Measurements from ENCODE around the gene PRDM5.

Gene PRDM5

DNA sequence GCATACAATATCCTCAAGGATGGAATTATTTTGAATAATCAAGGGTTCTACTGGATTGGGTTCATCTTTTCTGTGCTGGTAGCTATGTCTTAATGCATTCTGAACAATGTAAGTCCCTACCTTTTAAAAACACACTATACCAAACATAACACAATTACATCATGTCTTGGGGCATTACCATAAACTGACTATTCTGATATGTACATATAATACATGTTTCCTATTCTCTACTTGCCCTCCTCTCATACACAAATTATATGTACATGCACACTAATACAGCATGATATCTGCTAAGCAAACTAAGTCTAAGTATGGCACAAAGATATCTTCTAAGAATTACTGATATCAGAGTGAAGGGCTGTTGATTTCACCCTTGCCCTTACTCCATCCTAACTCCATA lies 147.1 kb downstream of the PRDM5 start:
- no peak for DNase-seq (ENCODE audit: low read depth, low spot score)
- H3K27me3 ChIP-seq (ENCODE audit: insufficient read depth, insufficient read length) = no peaks in the 10 kb centered on the region
- no peaks in the 10 kb centered on the region for H3K9me3 ChIP-seq (ENCODE audit: insufficient read depth, low read length)
- no peak overlapping the region for H3K4me3 ChIP-seq (ENCODE audit: insufficient read length, low read depth)
- no peak overlapping the region for H3K9ac ChIP-seq (ENCODE audit: insufficient read length, low read depth)
- TF ChIP-seq YY1 (IDR thresholded peaks at IDR 0.05; ENCODE audit: insufficient read depth, insufficient read length) (no peak), ZNF274 (IDR thresholded peaks at IDR 0.05; ENCODE audit: low read depth, low read length) (no peak), SUZ12 (IDR thresholded peaks at IDR 0.05; ENCODE audit: extremely low read depth, insufficient read depth, insufficient read length) (no peak)
- no peaks in the 10 kb centered on the region for H3K36me3 ChIP-seq (ENCODE audit: insufficient read depth, insufficient read length, low read length)
- no peaks in the 10 kb centered on the region for H3K4me1 ChIP-seq (ENCODE audit: insufficient read depth, insufficient read length)

DNA sequence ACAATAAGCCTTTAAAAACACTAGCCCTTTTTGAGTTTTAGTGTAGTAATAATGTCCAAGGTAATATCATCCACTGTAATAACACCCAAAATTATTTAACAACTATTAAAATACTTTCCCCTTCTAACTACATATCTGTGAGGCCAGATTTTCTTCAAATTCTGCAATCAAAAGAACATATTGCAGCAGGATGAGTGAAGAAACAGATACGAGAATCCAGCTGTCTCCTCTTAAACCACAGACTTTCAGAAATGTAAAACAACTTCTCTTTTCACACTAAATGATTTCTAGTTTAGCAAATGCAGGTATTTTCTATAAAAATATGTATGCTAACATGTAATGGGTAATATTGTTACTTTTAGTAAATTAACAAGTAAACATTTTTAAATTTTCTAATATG lies 148.9 kb downstream of the PRDM5 start:
- Histone ChIP-seq H3K9me3 (ENCODE audit: insufficient read depth, low read length) (no peaks in the 10 kb centered on the region), H3K36me3 (ENCODE audit: insufficient read depth, insufficient read length, low read length) (no peaks in the 10 kb centered on the region), H3K9ac (ENCODE audit: insufficient read length, low read depth) (no peak overlapping the region), H3K4me1 (ENCODE audit: insufficient read depth, insufficient read length) (no peaks in the 10 kb centered on the region), H3K4me3 (ENCODE audit: insufficient read length, low read depth) (no peak overlapping the region), H3K27me3 (ENCODE audit: insufficient read depth, insufficient read length) (no peaks in the 10 kb centered on the region)
- no peak for DNase-seq (ENCODE audit: low read depth, low spot score)
- TF ChIP-seq ZNF274 (IDR thresholded peaks at IDR 0.05; ENCODE audit: low read depth, low read length) = no peak
- TF ChIP-seq SUZ12 (IDR thresholded peaks at IDR 0.05; ENCODE audit: extremely low read depth, insufficient read depth, insufficient read length) = no peak
- TF ChIP-seq YY1 (IDR thresholded peaks at IDR 0.05; ENCODE audit: insufficient read depth, insufficient read length) = no peak

DNA sequence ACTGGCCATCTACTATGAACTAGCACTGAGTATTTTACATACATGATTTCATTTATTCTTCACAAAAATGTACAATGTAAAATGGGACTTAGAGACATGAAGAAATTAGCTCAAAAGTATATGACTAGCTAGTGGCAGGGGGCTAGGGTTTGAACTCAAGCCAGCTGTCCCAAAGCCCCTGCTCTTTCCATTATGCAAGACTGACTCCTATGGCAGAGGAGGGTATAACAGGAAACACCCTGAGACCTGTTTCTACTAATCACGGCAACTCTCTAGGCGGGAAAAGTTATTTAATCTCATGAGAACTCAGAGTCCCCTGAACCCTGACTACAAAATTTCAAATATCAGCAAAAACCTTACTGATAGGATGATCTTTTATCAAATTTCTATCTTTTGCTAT lies 150.6 kb downstream of the PRDM5 start:
- H3K9me3 ChIP-seq (ENCODE audit: insufficient read depth, low read length) = no peaks in the 10 kb centered on the region
- no peak overlapping the region for H3K9ac ChIP-seq (ENCODE audit: insufficient read length, low read depth)
- H3K4me1 ChIP-seq (ENCODE audit: insufficient read depth, insufficient read length) = no peaks in the 10 kb centered on the region
- no peaks in the 10 kb centered on the region for H3K27me3 ChIP-seq (ENCODE audit: insufficient read depth, insufficient read length)
- DNase-seq (ENCODE audit: low read depth, low spot score) = no peak
- H3K4me3 ChIP-seq (ENCODE audit: insufficient read length, low read depth) = no peak overlapping the region
- TF ChIP-seq SUZ12 (IDR thresholded peaks at IDR 0.05; ENCODE audit: extremely low read depth, insufficient read depth, insufficient read length) (no peak), YY1 (IDR thresholded peaks at IDR 0.05; ENCODE audit: insufficient read depth, insufficient read length) (no peak), ZNF274 (IDR thresholded peaks at IDR 0.05; ENCODE audit: low read depth, low read length) (no peak)
- H3K36me3 ChIP-seq (ENCODE audit: insufficient read depth, insufficient read length, low read length) = no peaks in the 10 kb centered on the region

DNA sequence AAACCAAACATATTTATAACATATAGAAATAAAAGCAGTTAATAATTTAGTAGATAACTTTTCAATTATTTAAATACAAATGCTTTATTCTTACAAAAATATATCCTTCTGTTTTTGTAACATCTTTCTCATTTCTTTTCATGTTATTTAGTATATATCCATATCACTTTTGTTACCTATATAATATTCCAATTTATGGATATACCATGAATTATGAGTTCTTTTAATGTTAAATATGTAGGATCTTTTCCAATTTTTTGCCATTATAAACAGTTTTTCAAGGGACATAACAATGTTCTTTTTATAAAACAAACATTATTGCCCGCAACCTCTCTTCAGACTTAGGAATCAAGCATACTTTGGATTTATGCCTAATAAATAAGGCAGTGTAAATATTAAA lies 151.6 kb downstream of the PRDM5 start:
- no peak overlapping the region for H3K4me3 ChIP-seq (ENCODE audit: insufficient read length, low read depth)
- H3K4me1 ChIP-seq (ENCODE audit: insufficient read depth, insufficient read length) = no peaks in the 10 kb centered on the region
- no peaks in the 10 kb centered on the region for H3K36me3 ChIP-seq (ENCODE audit: insufficient read depth, insufficient read length, low read length)
- H3K9me3 ChIP-seq (ENCODE audit: insufficient read depth, low read length) = no peaks in the 10 kb centered on the region
- no peaks in the 10 kb centered on the region for H3K27me3 ChIP-seq (ENCODE audit: insufficient read depth, insufficient read length)
- no peak for TF ChIP-seq ZNF274 (IDR thresholded peaks at IDR 0.05; ENCODE audit: low read depth, low read length)
- no peak for TF ChIP-seq SUZ12 (IDR thresholded peaks at IDR 0.05; ENCODE audit: extremely low read depth, insufficient read depth, insufficient read length)
- no peak for TF ChIP-seq YY1 (IDR thresholded peaks at IDR 0.05; ENCODE audit: insufficient read depth, insufficient read length)
- DNase-seq (ENCODE audit: low read depth, low spot score) = no peak
- no peak overlapping the region for H3K9ac ChIP-seq (ENCODE audit: insufficient read length, low read depth)

DNA sequence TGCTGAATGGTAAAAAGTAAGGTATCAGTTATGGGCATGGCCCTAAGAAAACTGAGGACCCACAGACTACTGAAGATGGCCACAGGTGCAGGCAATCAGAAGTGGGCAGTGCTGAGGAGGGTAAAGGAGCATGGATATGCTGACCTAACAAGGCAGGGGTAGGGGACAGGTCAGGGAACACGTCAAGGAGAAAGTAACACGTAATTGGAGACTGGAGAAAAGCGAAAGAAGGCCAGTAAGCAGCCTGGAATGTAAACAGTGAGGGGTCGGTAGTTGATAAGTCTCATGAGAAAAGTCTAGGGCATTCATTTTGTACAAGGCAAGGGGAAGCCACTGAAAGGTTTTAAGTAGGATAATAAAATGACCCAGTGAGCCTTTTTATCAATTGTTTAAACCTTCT lies 153.3 kb downstream of the PRDM5 start:
- no peaks in the 10 kb centered on the region for H3K36me3 ChIP-seq (ENCODE audit: insufficient read depth, insufficient read length, low read length)
- H3K4me1 ChIP-seq (ENCODE audit: insufficient read depth, insufficient read length) = no peaks in the 10 kb centered on the region
- TF ChIP-seq YY1 (IDR thresholded peaks at IDR 0.05; ENCODE audit: insufficient read depth, insufficient read length) (no peak), SUZ12 (IDR thresholded peaks at IDR 0.05; ENCODE audit: extremely low read depth, insufficient read depth, insufficient read length) (no peak), ZNF274 (IDR thresholded peaks at IDR 0.05; ENCODE audit: low read depth, low read length) (no peak)
- no peak overlapping the region for H3K9ac ChIP-seq (ENCODE audit: insufficient read length, low read depth)
- H3K9me3 ChIP-seq (ENCODE audit: insufficient read depth, low read length) = no peaks in the 10 kb centered on the region
- no peak for DNase-seq (ENCODE audit: low read depth, low spot score)
- H3K27me3 ChIP-seq (ENCODE audit: insufficient read depth, insufficient read length) = no peaks in the 10 kb centered on the region
- H3K4me3 ChIP-seq (ENCODE audit: insufficient read length, low read depth) = no peak overlapping the region

DNA sequence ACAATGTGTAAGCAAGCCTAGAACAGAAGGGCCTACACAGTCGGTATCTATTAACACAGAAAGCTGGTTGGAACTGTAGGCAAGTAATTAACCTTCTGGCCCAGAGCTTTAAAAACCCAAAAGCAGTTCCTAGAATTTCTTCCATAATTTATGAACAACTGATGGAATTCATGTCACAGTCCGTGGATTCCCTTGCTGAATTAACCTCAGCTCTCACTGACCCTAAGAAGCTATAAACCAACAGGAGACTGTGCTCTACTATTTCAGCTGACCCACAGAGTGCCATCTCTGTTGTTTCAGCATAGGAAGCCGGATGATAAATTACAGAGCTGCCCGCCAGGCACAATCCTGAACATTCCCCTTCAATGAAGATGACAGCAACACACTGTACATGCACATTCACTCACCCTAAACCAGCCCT lies 157.3 kb downstream of the PRDM5 start:
- no peaks in the 10 kb centered on the region for H3K9me3 ChIP-seq (ENCODE audit: insufficient read depth, low read length)
- no peak overlapping the region for H3K9ac ChIP-seq (ENCODE audit: insufficient read length, low read depth)
- no peaks in the 10 kb centered on the region for H3K27me3 ChIP-seq (ENCODE audit: insufficient read depth, insufficient read length)
- TF ChIP-seq SUZ12 (IDR thresholded peaks at IDR 0.05; ENCODE audit: extremely low read depth, insufficient read depth, insufficient read length) (no peak), ZNF274 (IDR thresholded peaks at IDR 0.05; ENCODE audit: low read depth, low read length) (no peak), YY1 (IDR thresholded peaks at IDR 0.05; ENCODE audit: insufficient read depth, insufficient read length) (no peak)
- DNase-seq (ENCODE audit: low read depth, low spot score) = no peak
- H3K4me3 ChIP-seq (ENCODE audit: insufficient read length, low read depth) = no peak overlapping the region
- H3K4me1 ChIP-seq (ENCODE audit: insufficient read depth, insufficient read length) = no peaks in the 10 kb centered on the region
- H3K36me3 ChIP-seq (ENCODE audit: insufficient read depth, insufficient read length, low read length) = no peaks in the 10 kb centered on the region

DNA sequence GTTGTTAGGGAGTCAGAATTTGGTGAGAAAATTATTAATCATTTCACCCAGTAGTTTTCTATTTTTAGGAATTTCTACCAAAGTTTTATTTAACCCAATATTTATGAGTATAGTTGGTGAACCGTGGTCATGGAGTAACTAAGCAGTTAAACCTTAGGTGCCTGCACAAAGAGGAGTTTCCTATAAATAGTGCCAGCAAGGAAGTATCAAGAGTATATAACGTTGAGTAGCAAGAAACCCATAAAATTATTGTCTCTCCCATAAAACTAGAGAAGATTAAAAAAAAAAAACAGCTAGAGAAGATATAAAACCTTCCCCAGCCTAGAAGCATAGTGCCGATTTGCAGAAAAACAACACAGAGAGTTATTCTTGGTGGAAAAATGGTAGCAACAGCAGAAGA lies 158.9 kb downstream of the PRDM5 start:
- Histone ChIP-seq H3K9me3 (ENCODE audit: insufficient read depth, low read length) (no peaks in the 10 kb centered on the region), H3K9ac (ENCODE audit: insufficient read length, low read depth) (no peak overlapping the region), H3K36me3 (ENCODE audit: insufficient read depth, insufficient read length, low read length) (no peaks in the 10 kb centered on the region), H3K27me3 (ENCODE audit: insufficient read depth, insufficient read length) (no peaks in the 10 kb centered on the region), H3K4me3 (ENCODE audit: insufficient read length, low read depth) (no peak overlapping the region), H3K4me1 (ENCODE audit: insufficient read depth, insufficient read length) (no peaks in the 10 kb centered on the region)
- no peak for DNase-seq (ENCODE audit: low read depth, low spot score)
- TF ChIP-seq ZNF274 (IDR thresholded peaks at IDR 0.05; ENCODE audit: low read depth, low read length) (no peak), YY1 (IDR thresholded peaks at IDR 0.05; ENCODE audit: insufficient read depth, insufficient read length) (no peak), SUZ12 (IDR thresholded peaks at IDR 0.05; ENCODE audit: extremely low read depth, insufficient read depth, insufficient read length) (no peak)

DNA sequence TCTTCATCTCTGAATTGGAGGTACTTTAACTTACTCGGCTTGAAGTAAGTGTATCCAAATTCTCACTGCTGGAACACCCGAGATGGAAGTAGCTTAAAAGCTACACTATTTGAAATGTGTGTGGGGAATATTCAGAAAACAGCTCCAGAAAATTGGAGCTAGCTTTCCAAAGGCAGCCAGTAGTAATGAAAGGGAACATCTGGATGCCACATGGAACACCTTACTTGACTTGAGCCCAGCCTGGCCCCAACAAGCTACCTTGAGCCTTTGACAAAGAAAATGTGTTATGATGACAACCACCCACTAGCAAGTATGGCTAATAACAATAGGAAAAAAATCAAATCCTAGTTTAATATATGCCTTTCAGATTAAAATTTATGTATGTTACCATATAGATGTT lies 161.5 kb downstream of the PRDM5 start:
- no peaks in the 10 kb centered on the region for H3K4me1 ChIP-seq (ENCODE audit: insufficient read depth, insufficient read length)
- no peaks in the 10 kb centered on the region for H3K27me3 ChIP-seq (ENCODE audit: insufficient read depth, insufficient read length)
- TF ChIP-seq ZNF274 (IDR thresholded peaks at IDR 0.05; ENCODE audit: low read depth, low read length) = no peak
- no peak for TF ChIP-seq SUZ12 (IDR thresholded peaks at IDR 0.05; ENCODE audit: extremely low read depth, insufficient read depth, insufficient read length)
- TF ChIP-seq YY1 (IDR thresholded peaks at IDR 0.05; ENCODE audit: insufficient read depth, insufficient read length) = no peak
- no peak overlapping the region for H3K4me3 ChIP-seq (ENCODE audit: insufficient read length, low read depth)
- H3K36me3 ChIP-seq (ENCODE audit: insufficient read depth, insufficient read length, low read length) = no peaks in the 10 kb centered on the region
- no peaks in the 10 kb centered on the region for H3K9me3 ChIP-seq (ENCODE audit: insufficient read depth, low read length)
- no peak for DNase-seq (ENCODE audit: low read depth, low spot score)
- H3K9ac ChIP-seq (ENCODE audit: insufficient read length, low read depth) = no peak overlapping the region

Measured in NT2/D1 (cell line).